Vagina (tissue), 2 donors: ENCODE measurements around the gene CTSH.

Source experiments
- CTCF ChIP-seq, 3 experiments: fragments of 450-650 bp in 2 of 3; fragments of 200-600 bp in 1 of 3; sonication (generic) in 1 of 3; IDR thresholded peaks; one replicate each; pipeline ENCODE4 v1.5.1; 2017 to 2019; ENCODE audit warnings: antibody characterized with exemption in 3 of 3, mild to moderate bottlenecking in 2 of 3, moderate library complexity in 2 of 3
- POLR2A ChIP-seq, 2 donors: fragments of 450-650 bp; IDR thresholded peaks; one replicate each; pipeline ENCODE4 v1.6.1; 2017; ENCODE audit warnings: antibody characterized with exemption in 2 of 2, mild to moderate bottlenecking in 2 of 2, moderate library complexity in 2 of 2

- TF ChIP-seq CTCF (IDR thresholded peaks at IDR 0.05) (no peak), POLR2A (IDR thresholded peaks at IDR 0.05) (no peak)
These were observed 10.5 kb upstream of the CTSH start for GRCh38 chr15:78955355-78955754.
